ENCODE measurements around the gene PFN3.
A peak's percentile ranks its signal among the peaks of the same experiment; 100 is the strongest.

The PFN3 gene

DNA sequence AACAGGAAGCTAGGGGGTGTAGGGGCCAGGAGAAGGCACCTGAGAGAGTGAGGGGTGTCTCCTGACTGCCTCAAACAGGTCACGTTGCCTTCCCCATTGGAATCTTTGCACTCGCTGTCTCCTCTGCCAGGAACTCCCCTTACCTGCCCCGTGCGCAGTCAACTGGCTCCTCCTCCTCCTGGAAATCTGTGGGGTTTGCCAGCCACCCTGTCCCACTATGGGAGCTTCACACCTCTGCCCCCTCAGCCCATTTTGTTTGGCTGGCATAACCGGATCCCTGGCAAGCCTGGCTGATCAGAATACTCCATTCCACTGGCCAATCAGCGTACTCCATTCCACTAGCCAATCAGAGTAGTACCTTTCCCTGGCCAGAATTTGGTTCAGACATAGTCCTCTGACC, 26.7 kb downstream of the PFN3 start:
- no peak for DNase-seq (ENCODE audit: low read depth in 2 of 2)

DNA sequence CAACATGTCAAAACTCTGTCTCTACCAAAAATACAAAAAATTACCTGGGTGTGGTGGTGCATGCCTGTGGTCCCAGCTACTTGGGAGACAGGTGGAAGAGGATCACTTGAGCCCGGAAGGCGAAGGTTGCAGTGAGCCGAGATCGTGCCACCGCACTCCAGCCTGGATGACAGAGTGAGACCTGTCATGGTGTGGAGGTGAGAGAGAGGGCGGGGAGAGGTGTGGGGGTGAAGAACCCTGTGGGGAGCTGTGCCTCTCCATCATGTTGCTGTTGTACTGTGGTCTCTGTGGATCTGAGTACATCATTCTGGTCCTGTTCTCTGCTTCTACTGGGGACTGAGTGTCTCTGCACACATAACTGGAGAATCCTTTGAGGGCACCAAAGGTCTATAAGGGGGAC, 27.6 kb downstream of the PFN3 start:
- DNase-seq (ENCODE audit: low read depth in 2 of 2): no peak

DNA sequence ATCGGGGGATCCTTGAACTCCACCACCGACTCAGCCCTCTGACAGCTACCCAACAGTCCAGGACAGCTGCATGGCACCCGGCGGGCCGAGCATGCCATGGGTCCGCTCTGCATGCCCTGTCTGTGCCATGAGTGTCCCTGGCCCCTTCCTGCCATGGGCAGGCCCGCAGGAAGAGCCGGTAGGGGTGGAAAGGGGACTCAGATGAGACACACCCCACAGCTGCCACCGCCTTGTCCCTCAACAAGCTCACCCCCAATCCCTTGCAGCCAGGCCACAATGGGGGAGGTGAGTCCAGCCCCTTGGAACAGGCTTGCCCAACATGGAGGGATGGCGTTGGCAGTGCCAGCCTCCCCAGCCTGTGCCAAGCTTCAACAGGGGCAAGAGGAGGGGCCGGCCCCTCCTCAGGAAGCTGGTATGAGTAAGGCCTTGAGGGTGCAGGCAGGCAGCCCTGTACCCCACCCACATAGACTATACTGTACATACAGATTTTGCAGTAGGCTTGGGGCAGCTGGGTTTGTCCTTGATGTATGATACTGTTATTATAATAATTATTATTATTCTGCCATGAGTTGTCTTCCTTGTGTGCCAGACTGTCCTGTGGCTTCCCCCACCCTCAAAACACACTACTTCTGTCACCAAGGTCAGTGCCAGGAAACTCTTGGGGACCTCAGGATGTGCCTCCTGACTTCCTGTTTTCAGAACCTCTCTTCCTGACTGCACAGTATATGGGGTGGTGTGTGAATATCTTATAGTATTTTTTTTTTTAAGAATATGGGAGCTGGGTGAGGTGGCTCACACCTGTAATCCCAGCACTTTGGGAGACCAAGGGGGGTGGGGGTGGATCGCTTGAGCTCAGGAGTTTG, 28.2 kb downstream of the PFN3 start:
- no peak for DNase-seq (ENCODE audit: low read depth in 2 of 2)

DNA sequence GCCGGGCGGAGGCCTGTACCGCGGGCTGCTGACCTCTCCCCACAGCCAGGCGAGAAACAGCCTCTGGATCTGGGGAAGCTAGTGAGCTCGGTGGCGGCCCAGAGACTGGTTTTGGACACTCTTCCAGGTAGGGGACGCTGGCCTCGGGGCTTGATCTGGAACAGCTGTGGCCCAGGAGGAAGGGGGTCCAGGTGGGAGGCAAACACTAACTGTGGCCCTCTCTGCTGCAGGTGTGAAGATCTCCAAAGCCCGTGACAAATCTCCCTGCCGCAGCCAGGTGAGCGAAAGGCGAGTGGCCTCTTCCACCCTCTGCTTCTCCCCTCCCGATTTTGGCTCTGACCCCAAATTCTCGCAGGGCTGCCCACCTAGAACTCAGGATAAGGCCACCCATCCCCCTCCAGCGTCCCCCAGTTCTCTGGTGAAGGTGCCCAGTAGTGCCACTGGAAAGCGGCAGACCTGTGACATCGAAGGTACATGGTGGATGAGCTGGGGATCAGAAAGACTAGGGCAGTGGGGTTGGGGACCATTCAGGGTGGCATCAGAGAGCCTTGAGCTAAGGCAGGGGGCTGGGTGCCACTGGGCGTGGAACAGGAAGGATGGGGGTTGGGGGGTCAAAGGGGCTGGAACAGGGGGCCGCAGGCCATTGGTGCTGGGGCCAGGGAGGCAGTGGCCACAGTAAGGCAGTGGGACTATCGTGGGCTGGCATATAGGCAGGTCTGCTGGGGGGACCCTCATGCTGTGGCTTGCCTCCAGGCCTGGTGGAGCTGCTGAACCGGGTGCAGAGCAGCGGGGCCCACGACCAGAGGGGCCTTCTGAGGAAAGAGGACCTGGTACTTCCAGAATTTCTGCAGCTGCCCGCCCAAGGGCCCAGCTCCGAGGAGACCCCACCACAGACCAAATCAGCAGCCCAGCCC, 29.1 kb downstream of the PFN3 start:
- DNase-seq (ENCODE audit: low read depth in 2 of 2): no peak

DNA sequence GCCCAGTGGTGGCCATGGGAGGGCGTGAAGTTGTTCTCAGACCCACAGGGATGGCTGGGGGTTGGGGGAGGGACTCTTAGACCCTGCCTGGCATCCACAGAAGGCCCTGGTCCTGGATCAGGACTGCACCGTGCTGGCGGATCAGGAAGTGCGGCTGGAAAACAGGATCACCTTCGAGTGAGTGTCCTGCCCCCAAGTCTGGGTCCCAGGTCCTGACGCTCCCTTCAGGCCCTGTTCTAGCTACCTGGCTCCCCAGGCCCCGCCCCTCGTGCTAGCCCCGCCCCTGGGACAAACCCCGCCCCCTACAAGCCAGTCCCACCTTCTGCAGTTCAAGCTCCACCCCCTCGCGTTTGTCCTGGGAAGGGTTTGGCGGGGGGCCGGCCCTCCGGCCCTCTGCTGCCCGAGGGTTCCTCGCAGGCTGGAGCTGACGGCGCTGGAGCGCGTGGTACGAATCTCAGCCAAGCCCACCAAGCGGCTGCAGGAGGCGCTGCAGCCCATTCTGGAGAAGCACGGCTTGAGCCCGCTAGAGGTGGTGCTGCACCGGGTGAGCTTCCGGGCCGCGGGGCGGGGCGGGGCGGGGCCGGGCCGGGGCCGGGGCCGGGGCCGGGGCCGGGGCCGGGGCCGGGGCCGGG, 29.9 kb downstream of the PFN3 start:
- peak in 1 of 2 donors; percentile 30 for DNase-seq (ENCODE audit: low read depth in 2 of 2)

DNA sequence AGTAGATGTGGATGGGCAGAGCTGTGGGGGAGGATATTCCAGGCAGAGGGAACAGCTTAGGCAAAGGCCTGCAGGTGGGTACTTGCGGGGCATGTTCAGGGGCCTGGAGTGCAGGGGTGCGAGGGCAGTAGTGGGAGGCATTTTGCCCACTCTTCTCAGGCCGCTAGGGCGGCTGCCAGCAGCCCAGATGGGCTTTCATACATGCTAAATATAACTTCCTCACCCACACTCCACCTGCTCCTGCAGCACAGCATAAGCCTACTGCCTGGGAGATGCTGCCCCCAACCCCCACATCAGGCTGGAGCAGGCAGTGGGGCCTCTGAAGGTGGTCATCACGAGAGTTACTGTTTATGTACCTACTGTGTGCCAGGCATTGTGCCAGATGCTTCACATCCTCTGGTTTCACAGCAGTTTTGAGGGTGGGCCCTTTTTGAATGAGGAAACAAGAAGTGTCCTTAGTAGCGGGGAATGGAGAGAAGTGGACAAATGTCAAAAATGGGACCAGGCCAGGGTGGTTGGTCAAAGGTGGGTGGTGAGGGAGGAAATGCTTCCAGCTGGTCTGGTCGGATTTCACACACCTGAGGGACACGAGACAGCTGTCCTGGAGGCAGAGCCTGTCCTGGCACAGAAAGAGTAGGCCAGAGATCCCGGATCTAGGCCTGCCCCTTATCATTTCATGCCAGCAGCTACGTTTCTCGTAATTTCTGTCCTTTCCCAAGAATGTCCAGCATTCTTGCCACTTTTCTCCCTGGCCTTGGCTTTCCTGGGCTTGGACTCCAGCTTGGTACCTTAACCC, 30.6 kb downstream of the PFN3 start:
- no peak for DNase-seq (ENCODE audit: low read depth in 2 of 2)

DNA sequence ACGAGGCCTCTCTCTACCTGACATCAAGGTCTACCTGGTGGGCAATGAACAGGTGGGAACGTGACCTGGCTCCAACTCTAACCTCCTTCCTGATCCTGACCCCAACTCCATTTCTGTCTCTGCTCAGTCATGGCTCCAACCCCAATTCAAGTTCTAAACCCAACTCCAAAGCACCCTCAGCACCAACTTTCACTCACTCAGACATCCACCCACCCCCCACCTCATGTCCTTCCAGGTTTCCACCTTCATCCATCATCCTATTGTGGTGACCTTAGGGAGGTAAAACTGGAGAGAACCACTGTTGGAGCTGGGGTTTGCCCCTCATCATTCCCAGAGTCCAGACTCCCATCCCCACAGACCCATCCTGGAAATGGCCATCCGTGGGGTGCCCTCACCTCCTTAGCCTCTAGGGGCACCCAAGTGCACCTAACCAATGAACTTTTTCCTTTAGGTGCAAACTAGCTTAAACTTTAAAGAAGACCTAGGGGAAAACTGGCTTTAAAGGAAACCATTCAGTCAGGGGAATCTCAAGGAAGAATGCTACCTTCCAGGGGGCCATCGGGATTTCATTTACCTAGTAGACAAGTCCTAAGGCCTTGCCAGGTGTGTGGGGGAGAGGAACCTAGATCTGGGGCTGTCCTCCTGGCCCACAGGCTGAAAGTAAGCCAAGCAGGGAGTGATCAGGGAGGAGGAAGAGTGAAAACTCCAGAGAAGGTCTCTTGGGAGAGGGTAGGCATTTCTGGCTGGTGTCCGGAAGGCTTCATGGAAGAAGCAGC, 31.4 kb downstream of the PFN3 start:
- DNase-seq (ENCODE audit: low read depth in 2 of 2): no peak

DNA sequence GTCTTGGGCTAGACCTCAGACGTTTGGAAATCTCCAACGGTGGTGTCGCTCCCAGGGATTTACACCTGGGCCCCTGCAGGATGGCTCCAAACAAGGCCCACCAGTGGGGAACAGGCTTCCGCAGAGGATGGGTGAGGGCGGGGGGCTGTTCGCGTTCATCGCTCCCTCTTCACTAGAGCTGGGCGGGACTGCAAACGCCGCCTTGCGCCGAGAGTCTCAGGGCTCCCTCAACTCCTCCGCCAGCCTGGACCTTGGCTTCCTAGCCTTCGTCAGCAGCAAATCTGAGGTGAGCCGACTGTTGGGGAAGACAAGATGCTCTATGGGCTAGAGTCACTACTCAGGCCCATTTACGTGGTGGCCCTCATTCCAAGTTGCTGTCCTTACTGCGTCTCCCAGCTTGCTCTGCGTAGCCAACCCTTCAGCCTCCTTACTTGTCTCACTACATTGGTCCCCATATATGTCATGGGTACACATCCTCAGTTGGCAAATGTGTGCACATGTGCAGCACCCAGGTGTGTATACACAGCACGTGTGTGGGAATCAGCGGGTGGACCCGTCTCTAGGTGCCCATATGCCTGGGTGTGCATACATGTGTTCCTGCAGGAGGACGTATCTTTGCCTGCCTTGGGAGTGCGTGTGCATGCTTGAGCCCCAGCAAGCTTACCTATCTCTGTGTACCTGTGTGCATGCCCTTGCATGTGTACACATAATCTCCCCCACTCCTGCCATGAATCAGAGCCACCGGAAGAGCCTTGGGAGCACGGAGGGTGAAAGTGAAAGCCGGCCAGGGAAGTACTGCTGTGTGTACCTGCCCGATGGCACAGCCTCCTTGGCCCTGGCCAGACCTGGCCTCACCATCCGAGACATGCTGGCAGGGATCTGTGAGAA, 32.2 kb downstream of the PFN3 start:
- no peak for DNase-seq (ENCODE audit: low read depth in 2 of 2)

DNA sequence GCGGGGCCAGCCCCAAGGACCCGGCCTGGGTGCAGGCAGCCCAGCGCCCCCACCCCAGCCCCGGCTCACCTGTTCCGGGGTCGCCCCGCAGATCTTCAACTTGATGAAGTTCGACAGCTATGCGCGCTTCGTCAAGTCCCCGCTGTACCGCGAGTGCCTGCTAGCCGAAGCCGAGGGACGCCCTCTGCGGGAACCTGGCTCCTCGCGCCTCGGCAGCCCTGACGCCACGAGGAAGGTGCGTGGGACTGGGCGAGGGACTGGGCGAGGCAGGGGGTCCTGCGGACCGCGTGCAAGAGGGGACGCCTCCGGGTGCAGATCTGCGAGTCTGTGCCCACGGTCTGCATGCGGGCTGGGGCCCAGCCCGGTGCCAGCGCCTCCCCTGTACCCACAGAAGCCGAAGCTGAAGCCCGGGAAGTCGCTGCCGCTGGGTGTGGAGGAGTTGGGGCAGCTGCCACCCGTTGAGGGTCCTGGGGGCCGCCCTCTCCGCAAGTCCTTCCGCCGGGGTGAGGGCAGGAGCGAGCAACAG, 33.1 kb downstream of the PFN3 start:
- no peak for DNase-seq (ENCODE audit: low read depth in 2 of 2)

DNA sequence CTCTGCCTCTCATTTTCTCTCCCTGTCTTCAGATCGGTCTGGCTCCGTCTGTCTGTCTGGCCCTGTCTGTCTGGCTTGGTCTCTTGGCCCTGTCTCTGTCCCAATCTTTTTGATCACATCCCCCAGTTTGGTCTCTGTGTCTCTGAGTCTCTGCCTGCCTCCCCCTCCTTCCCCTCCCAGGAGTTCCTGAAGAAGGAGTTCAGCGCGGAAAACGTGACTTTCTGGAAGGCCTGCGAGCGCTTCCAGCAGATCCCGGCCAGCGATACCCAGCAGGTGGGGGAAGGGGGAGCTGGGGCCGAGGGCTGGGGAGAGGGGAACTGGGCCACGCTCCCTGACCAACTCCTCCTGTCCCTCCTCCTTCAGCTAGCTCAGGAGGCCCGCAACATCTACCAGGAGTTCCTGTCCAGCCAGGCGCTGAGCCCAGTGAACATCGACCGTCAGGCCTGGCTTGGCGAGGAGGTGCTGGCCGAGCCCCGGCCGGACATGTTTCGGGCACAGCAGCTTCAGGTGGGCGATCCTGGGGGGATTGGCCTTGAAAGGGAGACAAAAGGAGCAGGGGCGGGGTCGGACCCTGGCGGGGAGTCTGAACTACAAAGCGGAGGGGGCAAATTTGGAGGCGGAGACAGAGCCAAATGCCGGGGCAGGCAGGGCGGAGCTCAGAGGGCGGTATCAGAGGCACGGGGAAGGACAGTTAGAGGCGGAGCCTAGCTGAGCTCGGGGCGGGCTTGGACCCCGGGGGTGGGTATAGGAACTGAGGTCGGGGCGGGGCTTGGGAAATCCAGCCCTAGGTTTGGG, 33.7 kb downstream of the PFN3 start:
- DNase-seq (ENCODE audit: low read depth in 2 of 2): no peak

DNA sequence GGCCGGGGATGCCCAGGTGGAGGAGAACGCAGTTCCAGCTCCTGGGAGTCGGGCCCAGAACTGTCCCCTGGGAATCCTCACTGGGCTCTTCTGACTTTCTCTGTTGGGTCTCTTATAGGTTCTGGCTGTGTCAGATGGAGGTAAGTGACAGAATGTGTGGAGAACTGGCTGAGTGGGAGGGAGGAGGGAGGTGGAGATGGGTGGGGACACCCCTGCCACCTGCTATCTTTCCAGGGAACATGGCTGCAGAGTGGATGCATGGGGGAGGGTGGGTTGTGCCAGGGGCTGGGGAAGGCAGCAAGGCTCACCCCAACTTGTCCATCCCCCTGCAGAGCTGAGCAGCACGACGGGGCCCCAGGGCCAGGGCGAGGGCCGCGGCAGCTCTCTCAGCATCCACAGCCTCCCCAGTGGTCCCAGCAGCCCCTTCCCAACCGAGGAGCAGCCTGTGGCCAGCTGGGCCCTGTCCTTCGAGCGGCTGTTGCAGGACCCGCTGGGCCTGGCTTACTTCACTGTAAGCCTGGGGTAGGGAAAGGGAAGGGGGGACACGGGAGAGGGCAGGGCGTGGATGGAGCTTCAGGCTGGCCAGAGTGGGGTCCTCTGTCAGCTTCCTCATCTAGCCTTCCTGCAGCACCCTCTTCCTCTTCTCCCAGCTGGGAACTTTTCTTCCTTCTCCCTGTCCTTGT, 34.5 kb downstream of the PFN3 start:
- DNase-seq (ENCODE audit: low read depth in 2 of 2): no peak

DNA sequence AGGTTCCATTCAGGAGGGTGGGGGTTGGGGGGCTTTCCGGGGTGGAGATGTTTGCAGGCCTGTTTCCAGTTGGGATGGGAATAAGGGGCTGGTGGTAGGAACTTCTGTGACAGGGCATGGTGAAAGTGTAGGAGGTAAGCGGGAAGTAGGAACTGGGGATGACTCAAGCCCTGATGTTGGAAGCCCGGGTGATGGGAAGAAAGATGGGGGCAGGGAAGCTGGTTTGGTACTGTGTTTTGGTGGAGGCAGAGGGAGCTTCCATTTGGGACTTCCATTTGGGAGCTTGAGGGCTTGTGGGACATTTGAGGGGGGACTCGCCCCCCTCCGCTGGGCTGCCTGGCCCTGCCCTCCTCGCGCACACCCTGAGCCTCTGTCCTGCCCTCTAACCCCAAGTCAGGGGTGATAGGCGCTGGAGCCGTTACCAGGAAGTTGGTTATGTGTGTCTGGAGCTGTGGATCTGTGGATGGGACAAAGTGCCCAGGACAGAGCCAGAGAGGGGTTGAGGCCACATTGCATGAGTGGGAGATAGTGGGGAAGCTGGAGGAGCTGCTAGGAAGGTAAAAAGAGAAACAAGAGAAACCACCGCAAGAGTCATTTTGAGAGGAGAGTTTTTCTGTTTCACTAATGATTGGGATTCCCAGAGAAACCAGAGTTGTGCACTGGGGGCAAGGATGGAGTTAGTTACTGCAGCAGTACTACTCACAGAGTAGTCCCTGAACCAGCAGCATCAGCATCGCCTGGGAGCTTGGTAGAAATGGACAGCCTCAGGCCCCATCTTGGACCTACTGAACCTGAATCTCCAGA, 36.1 kb downstream of the PFN3 start:
- DNase-seq (ENCODE audit: low read depth in 2 of 2): no peak

DNA sequence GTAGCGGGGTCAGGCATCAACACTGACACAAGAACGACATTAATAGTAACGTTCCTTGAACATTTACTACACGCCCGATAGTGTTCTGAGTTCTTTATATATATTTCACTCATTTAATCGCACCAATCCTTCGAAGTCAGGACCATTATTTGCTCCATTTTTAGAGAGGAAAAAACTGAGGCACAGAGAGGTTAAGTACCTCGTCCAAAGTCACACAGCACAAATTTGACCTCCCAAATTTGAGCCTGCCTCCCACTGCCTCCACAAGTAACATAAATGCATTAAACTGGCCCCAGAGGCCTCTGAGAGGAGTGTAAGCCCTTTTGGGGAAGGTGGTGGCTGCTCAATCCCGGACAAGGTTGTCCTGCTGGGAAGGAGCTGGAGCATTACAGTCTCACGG, 36.9 kb downstream of the PFN3 start:
- DNase-seq (ENCODE audit: low read depth in 2 of 2): no peak

DNA sequence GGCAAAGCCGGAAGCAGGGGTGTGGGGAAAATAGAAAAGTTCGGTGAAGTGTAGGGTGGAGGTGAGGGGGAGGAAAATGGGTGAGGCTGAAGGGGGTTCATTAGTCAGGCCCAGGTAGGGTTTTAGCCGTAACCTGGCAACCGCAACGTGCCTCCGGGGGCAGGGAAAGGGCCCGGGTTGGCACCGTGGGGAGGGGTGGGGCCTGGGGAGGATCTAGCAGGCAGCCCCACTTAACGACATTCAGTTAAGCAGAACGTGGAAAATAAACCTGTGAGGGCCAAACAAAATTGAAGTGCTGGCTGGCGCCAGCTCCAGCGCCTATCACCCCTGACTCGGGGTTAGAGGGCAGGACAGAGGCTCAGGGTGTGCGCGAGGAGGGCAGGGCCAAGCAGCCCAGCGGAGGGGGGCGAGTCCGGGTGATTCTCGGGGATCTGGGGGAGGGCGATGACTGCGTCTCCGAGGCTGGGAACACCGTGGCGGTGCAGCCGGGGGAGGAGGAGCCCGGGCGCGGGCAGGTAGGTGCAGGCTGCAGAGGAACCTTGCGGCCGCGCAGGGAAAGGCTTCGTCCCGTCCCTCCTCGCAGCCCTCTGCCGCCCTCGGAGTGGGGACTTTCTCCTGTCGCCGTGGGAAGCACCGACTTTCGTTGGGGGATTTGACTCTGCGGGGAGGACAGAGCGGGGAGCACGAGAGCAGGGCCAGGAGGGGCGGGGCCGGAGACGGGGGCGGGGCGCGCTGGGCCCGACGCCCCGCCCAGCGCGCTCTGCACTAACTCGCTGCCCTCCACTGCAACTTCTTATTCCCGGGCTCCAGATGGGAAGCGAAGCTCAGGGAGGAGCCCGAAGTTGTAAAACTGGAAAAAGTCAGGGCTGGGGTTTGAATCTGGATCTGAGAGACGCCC, 37.6 kb downstream of the PFN3 start:
- peak; percentile 35 to 49 for DNase-seq (ENCODE audit: low read depth in 2 of 2)

DNA sequence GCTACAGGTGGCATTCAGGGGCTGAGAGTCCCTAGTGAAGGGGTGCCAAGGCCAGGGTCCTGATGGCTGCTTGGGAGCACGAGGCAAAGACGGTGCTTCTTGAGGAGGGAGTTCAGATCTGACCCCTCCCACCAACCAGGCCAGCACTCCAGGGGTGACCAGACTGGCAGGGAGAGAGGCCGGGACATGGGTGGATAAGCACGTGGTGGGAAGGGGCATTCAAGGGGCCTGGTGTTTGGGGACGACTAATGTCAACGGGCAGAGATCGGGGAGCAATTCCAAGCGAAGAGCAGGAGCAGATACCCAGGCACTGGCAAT, 38.2 kb downstream of the PFN3 start:
- DNase-seq (ENCODE audit: low read depth in 2 of 2): no peak

All from stimulated activated CD8-positive, alpha-beta memory T cell treated with anti-CD3 and anti-CD28 coated beads, Interleukin-7, amount 100 ng/mL, for 1 hour (primary cell).